ENCODE data around the gene PTPRG.
"Not testable (repeated sequence)": the region's sequence is repeated elsewhere in the genome, so short reads cannot be mapped to it uniquely, and the experiment has no call there.

The PTPRG gene

GRCh38 chr3:61796911-61797310 lies 235.5 kb downstream of the PTPRG start:
- no peak for DNase-seq (ENCODE audit: low spot score)

GRCh38 chr3:61802772-61803171 lies 241.4 kb downstream of the PTPRG start:
- no peak for DNase-seq (ENCODE audit: low spot score)

GRCh38 chr3:61803983-61804382 lies 242.6 kb downstream of the PTPRG start:
- DNase-seq (ENCODE audit: low spot score) = no peak

GRCh38 chr3:61804782-61805181 lies 243.4 kb downstream of the PTPRG start:
- DNase-seq (ENCODE audit: low spot score) = no peak

DNA sequence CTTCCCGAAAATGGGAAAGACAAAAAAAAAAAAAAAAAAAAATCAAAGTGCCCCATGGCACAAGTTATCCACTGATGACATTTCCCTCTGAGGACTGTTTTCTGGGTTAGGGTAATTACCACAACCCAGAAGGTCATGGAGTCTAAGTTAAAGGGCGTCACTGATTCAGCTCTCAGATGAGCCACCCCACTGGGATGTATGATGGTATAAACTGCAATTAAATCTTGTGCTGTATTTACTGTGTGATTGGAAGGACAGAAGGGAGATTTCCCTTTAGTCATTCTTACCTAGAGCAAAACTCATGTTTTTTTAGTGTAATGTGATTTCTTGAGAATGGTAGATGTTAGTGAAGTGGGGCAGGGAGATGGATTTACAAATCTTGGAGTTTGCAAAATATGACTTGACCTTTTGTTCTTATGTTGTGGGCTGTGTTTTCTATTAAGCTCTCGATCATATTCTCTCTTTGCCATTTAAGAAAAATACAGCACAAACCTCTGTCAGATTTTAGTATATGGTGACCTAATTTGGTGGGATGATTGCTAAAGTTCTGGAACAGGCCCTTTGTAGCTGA lies 244.2 kb downstream of the PTPRG start:
- no peak for DNase-seq (ENCODE audit: low spot score)

- no peak for DNase-seq (ENCODE audit: low spot score)
Observed at GRCh38 chr3:61806810-61807209, 245.4 kb downstream of the PTPRG start.

GRCh38 chr3:61807865-61808276 lies 246.5 kb downstream of the PTPRG start:
- DNase-seq (ENCODE audit: low spot score) = no peak

DNA sequence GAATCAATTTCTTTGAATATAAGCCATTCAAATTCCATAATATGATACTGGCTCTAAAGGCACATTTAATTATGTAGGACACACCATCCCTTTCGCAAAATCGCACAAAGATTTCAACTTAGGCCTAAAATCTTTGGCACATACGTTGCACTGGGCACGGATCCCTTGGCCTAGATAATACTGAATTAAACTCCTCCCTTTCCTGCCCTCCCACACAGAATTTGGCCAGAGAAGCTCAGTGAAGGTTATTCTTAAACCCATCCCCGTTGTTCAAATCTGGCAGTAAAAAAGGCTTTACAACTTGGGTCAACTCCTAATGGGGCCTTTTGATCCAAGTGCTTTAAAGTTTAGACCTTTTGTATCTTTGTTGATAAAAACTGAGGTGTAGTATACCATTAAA lies 247.2 kb downstream of the PTPRG start:
- no peak for DNase-seq (ENCODE audit: low spot score)

- no peak for DNase-seq (ENCODE audit: low spot score)
Observed at GRCh38 chr3:61808999-61809398, 247.6 kb downstream of the PTPRG start.

DNA sequence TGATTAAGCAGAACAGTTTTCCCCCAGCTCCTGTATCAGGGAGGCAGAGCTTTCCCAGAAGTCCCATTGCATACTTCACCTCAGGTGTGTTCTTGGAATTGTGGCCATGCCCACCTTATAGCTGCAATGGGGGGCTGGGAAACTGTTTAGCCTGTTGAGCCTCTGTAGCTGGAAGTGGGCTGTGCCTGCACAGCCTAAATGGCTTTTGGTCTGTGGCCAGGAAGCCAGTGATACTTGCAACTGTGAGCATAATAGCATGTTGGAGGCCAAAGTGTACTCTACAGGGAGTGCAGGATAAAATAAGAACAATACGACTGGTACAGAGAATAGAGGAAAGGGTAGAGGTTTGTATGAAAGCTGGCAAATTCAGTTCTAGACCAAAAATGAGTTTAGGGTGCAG lies 248.5 kb downstream of the PTPRG start:
- DNase-seq (ENCODE audit: low spot score) = no peak

- DNase-seq (ENCODE audit: low spot score) = no peak
Observed at GRCh38 chr3:61810953-61811497, 249.7 kb downstream of the PTPRG start.

DNA sequence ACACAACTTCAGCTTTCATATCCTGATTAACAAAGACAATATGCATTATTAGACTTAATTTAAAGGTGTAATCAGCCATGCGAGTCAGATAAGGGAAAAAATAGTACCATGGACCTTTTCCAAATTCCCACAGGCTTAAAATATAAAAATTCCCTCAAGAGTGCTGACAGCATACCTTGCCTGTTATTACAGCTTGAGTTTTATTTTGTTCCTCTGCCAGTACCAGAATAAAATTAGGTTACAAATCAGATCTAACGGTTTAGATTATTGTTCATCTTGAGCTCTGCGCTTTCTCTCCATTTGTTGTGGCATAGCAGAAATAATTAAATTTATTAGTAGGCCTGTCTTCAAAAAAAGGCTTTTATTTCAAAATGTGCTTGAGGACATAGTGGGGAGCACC lies 250.3 kb downstream of the PTPRG start:
- no peak for DNase-seq (ENCODE audit: low spot score)

DNA sequence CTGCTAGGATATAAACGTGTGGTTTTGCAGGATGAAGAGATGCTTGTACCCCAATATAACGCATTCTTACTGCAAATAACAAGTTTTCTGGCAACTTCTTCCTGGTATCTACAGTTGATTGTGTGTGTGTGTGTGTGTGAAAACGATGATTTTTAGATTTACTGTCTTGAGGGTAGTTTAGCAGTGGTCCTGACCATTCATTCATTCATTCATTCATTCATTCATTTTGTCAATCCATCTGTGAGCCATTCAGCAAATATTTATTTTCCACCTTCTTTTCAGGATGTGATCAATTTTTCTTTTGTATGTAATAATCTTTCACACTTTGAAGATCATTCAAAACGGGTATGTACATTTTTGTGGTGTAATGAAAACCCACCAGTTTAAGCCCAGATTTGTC lies 250.7 kb downstream of the PTPRG start:
- no peak for DNase-seq (ENCODE audit: low spot score)

- no peak for DNase-seq (ENCODE audit: low spot score)
Observed at GRCh38 chr3:61812517-61812916, 251.1 kb downstream of the PTPRG start.

- DNase-seq (ENCODE audit: low spot score) = no peak
Observed at GRCh38 chr3:61813636-61814035, 252.3 kb downstream of the PTPRG start.

DNA sequence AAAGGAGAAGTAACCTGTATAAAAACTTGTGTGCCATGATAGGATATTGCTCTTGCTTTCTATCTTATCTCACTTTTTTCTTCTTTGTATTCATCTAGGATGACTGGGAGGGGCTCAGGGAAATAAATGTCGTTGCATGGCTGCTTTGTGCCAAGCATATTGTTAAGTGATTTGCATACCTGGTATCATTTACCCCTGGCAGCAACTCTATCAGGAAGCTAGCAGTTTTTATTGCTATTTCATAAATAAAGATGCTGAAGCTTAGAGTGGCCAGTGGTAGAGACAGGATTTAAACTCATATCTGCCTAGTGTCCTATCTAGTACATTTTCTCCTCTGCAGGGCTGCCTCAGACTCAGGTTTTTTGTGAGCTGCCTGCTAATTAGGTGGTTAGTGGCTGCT lies 253.3 kb downstream of the PTPRG start:
- DNase-seq (ENCODE audit: low spot score) = no peak

DNA sequence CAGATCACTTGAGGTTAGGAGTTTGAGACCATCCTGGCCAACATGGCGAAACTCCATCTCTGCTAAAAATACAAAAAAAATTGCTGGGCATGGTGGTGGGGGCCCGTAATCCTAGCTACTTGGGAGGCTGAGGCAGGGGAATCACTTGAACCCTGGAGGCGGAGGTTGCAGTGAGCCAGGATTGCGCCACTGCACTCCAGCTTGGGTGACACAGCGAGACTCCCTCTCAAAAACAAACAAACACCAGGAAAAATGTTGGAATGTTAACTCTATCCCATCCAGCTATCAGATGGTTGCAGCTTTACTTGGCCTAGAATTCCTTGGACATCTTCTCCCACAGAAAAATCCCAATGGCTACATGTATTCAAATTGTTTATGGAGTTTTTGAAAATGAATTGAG lies 254.9 kb downstream of the PTPRG start:
- not testable (repeated sequence) for DNase-seq (ENCODE audit: low spot score)

- no peak for DNase-seq (ENCODE audit: low spot score)
Observed at GRCh38 chr3:61819861-61820260, 258.5 kb downstream of the PTPRG start.

DNA sequence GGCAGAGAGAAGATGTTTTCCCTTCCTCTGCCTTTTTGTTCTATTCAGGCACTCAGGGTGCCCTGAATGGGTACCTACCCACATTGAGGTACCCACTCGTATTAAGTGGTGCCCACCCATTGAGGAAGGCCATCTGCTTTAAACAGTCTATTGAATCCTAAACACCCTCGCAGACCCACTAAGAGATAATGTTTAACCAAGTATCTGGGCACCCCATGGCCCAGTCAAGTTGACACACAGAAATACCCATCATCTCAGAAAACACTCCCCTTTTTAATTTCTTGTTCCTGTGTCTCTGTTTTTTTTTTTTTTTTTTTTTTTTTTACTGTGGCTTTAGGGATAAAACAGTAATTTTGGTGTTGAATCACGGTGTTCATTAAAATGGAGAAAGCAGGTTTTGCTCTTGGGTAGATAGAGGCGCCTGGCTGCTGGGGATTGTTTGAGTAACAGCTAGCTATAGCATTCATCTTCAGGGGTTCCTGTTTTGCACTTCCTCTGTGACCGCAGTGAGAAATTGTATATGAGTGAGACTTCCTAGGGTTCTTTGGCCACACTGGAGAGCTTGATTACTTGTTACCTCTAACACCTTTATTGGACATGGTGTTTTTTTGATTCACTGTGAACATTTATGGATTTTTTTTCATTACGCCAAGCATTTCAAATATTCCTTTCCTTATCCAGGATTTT lies 259.1 kb downstream of the PTPRG start:
- DNase-seq (ENCODE audit: low spot score) = no peak

DNA sequence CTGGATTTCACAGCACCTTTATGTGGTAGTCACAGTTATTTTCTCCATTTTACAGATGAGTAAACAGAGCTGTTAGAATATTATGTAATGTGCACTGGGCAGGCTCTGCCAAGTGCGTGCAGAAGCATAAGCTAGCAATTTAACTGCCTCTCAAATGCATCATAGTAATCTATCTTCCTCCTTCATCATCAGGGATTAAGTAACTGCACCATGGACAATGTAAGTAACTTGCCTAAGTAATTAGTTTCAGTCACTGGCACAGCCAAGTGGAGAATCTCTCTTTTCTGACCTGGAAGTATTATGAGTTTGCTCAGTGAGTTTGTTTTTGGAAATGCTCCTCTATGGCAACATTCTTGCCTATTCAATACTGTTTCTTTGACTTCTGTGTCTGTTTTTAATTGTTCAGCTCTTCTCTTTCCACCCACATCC lies 260.5 kb downstream of the PTPRG start:
- no peak for DNase-seq (ENCODE audit: low spot score)

- DNase-seq (ENCODE audit: low spot score) = no peak
Observed at GRCh38 chr3:61822588-61822987, 261.2 kb downstream of the PTPRG start.

DNA sequence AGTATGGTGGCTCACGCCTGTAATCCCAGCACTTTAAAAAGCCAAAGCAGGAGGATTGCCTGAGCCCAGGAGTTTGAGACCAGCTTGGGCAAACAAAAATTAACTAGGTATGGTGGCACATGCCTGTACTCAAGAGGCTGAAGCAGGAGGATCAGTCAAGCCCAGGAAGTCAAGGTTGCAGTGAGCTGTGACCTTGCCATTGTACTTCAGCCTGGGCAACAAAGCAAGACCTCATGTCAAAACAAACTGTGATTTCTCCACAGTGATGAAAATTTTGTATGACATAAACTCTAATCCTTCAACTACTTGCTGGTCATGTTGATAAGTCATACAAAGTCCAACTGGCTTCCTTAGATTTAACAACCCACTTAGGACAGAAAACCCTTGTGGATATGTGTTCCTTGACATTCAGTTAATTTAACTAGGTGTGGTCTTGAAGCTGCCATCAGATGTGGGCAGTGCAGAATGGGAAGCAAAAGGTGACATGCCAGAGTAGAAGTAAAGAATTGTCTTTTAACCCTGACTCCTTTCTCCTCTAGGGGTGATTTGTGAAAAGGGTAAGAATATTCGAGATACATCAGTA lies 263.3 kb downstream of the PTPRG start:
- no peak for DNase-seq (ENCODE audit: low spot score)

GRCh38 chr3:61826161-61826560 lies 264.8 kb downstream of the PTPRG start:
- DNase-seq (ENCODE audit: low spot score) = no peak

Measured in activated CD4-positive, alpha-beta T cell treated with anti-CD3 and anti-CD28 coated beads, Interleukin-2, Interleukin-4, amounts not matched to agents 100 ng/mL and 50 ng/mL, durations not matched to agents 16 hours and 8 hours (primary cell).